Measurements from ENCODE around the gene TMEM144. TPM values are rescaled to one million over a fixed set of nuclear protein-coding genes. Genes with fewer than 3 reads are reported as not detected.

The TMEM144 gene
- total RNA-seq, 1 donor from 2014 or later = 4.2 TPM

GRCh38 chr4:158172261-158173258 is 37.7 kb upstream of the TMEM144 start, which contains the start of gene GASK1B:
TSS of gene GASK1B (minus strand) at chr4:158173025. CDS start at chr4:158171375, 1,650 bp downstream.
- Histone ChIP-seq H3K36me3 (ENCODE audit: control insufficient read depth, insufficient read depth, low read length) (no peaks in the 10 kb centered on the region), H3K27me3 (ENCODE audit: control insufficient read depth, insufficient read depth, low read length) (no peaks in the 10 kb centered on the region), H3K4me3 (ENCODE audit: low read depth, low read length) (peak within 1 kb of the TSS; percentile 49)
- FAIRE-seq = no peak
- TF ChIP-seq, protein P1, sequence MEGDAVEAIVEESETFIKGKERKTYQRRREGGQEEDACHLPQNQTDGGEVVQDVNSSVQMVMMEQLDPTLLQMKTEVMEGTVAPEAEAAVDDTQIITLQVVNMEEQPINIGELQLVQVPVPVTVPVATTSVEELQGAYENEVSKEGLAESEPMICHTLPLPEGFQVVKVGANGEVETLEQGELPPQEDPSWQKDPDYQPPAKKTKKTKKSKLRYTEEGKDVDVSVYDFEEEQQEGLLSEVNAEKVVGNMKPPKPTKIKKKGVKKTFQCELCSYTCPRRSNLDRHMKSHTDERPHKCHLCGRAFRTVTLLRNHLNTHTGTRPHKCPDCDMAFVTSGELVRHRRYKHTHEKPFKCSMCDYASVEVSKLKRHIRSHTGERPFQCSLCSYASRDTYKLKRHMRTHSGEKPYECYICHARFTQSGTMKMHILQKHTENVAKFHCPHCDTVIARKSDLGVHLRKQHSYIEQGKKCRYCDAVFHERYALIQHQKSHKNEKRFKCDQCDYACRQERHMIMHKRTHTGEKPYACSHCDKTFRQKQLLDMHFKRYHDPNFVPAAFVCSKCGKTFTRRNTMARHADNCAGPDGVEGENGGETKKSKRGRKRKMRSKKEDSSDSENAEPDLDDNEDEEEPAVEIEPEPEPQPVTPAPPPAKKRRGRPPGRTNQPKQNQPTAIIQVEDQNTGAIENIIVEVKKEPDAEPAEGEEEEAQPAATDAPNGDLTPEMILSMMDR (IDR thresholded peaks at IDR 0.05; ENCODE audit: insufficient read depth, low read length, severe bottlenecking) = peak; percentile 59
- peak; percentile 65 for DNase-seq (ENCODE audit: low read depth)

DNA sequence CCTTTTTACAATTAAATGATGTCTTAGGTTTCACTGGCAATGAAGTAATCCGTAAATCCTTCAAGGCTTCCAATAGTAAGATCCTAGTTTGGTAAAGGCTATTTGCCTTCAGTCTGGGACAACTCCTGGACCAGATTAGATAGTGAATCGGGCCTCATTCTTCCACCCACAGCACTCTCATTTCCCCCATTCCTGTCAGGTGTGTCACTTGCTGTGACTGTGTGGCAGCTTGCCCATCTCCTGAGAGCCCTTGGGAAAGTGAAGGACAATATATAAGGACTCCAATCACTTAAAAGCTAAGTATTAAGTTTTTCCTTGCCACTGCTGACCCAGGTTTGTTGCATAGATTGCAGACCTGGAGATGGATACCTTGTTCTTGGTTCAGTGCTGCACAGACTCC is 34.2 kb upstream of the TMEM144 start:
- TF ChIP-seq, protein P1 (IDR thresholded peaks at IDR 0.05; ENCODE audit: insufficient read depth, low read length, severe bottlenecking) = no peak
- H3K27me3 ChIP-seq (ENCODE audit: control insufficient read depth, insufficient read depth, low read length) = no peaks in the 10 kb centered on the region
- H3K36me3 ChIP-seq (ENCODE audit: control insufficient read depth, insufficient read depth, low read length) = no peaks in the 10 kb centered on the region
- FAIRE-seq = no peak
- H3K4me3 ChIP-seq (ENCODE audit: low read depth, low read length) = no peak overlapping the region
- DNase-seq (ENCODE audit: low read depth) = peak; percentile 72

DNA sequence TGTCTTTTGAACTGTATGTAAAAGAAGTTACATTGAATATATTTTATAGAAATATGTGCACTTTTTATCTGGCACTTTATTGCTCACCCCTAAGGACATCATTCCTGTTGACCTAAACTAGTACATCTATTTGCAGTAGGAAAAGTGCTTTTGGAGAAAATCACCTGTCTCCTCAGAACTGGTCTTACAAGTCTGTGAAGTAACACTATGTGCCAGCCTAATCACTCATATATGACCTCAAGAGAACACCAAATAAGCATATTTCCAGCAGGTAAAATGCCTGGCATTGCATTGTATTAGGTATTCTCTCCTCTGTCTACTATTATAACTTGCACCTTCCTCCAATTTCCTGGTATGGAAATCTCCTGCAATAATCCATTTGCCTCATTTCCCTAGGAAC is 33.5 kb upstream of the TMEM144 start:
- no peaks in the 10 kb centered on the region for H3K27me3 ChIP-seq (ENCODE audit: control insufficient read depth, insufficient read depth, low read length)
- FAIRE-seq (no peak), DNase-seq (ENCODE audit: low read depth) (peak; percentile 53)
- TF ChIP-seq, protein P1 (IDR thresholded peaks at IDR 0.05; ENCODE audit: insufficient read depth, low read length, severe bottlenecking) = no peak
- no peak overlapping the region for H3K4me3 ChIP-seq (ENCODE audit: low read depth, low read length)
- no peaks in the 10 kb centered on the region for H3K36me3 ChIP-seq (ENCODE audit: control insufficient read depth, insufficient read depth, low read length)

GRCh38 chr4:158179465-158179864 is 30.8 kb upstream of the TMEM144 start:
- Histone ChIP-seq H3K27me3 (ENCODE audit: control insufficient read depth, insufficient read depth, low read length) (no peaks in the 10 kb centered on the region), H3K36me3 (ENCODE audit: control insufficient read depth, insufficient read depth, low read length) (no peaks in the 10 kb centered on the region), H3K4me3 (ENCODE audit: low read depth, low read length) (no peak overlapping the region)
- TF ChIP-seq, protein P1 (IDR thresholded peaks at IDR 0.05; ENCODE audit: insufficient read depth, low read length, severe bottlenecking) = no peak
- no peak for FAIRE-seq
- no peak for DNase-seq (ENCODE audit: low read depth)

DNA sequence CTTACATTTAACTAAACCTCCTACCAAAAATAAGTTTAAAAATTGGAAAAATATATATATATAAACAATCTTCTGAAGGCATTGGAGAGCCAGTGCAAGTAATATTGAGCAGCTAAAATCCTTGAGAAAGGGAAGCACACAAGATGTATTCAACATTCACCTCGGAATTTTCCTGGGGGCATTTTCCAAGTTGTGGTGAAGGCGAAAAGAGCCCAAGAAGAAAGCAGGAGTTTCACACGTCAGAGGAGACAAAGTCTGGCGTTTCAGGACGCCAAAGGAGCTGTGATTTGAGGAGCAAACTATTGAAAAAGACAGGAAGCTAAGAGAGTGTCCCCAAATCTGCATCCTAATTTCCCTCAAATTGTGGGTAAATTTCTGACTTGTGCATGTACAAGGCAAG is 28.4 kb upstream of the TMEM144 start:
- H3K36me3 ChIP-seq (ENCODE audit: control insufficient read depth, insufficient read depth, low read length) = no peaks in the 10 kb centered on the region
- DNase-seq (ENCODE audit: low read depth) (no peak), FAIRE-seq (no peak)
- TF ChIP-seq, protein P1 (IDR thresholded peaks at IDR 0.05; ENCODE audit: insufficient read depth, low read length, severe bottlenecking) = no peak
- H3K4me3 ChIP-seq (ENCODE audit: low read depth, low read length) = no peak overlapping the region
- no peaks in the 10 kb centered on the region for H3K27me3 ChIP-seq (ENCODE audit: control insufficient read depth, insufficient read depth, low read length)
